SK-N-SH (cell line): ENCODE results near the gene ZNF609. TPM values are rescaled to one million over a fixed set of nuclear protein-coding genes. Genes with fewer than 3 reads are reported as not detected.

ENCODE experiments used
- CTCF ChIA-PET: fragments of 300-600, 350-600 bp; formaldehyde crosslinking; extraction: SDS; loops from one replicate; lab custom pipeline; 2021; lab: Yijun Ruan, JAX
- POLR2A ChIA-PET: fragments of 350-600 bp; sonication (Branson Sonifier 250); formaldehyde crosslinking; extraction: SDS; loops from one replicate; lab custom pipeline; 2020; ENCODE audit warnings: antibody characterized with exemption, inconsistent platforms; lab: Yijun Ruan, JAX
- DNase-seq: peaks from one replicate; pipeline ENCODE4 v3.0.0; 2012
- H2AFZ ChIP-seq: fragments of 200-600 bp; sonication (generic); 2 replicates; pipeline ENCODE4 v1.8.1; 2016; ENCODE audit warnings: antibody characterized with exemption, mild to moderate bottlenecking, low read depth
- H3F3A ChIP-seq: fragments of 200-600 bp; sonication (generic); replicated peaks from 2 replicates; pipeline ENCODE3; 2016; ENCODE audit warnings: antibody characterized with exemption, mild to moderate bottlenecking; ENCODE audit not compliant: insufficient read depth
- H3K27ac ChIP-seq, 2 experiments: fragments of 200-500 bp in 1 of 2; fragments of 200-600 bp in 1 of 2; sonication (Bioruptor generic) in 1 of 2; sonication (generic), shearing (Covaris generic) in 1 of 2; 2 replicates each; pipeline versions ENCODE4 v1.5.1 to v1.6.1; 2014 to 2016; ENCODE audit warnings: low read depth in 2 of 2, inconsistent platforms in 1 of 2, low read length in 1 of 2, mild to moderate bottlenecking in 1 of 2, mixed read lengths in 1 of 2
- H3K27me3 ChIP-seq: fragments of 200-600 bp; sonication (generic), shearing (Covaris generic); 2 replicates; pipeline ENCODE4 v1.6.1; 2016; ENCODE audit warnings: mixed run types; ENCODE audit not compliant: insufficient read depth
- H3K36me3 ChIP-seq, 2 experiments: fragments of 200-500 bp in 1 of 2; fragments of 200-600 bp in 1 of 2; sonication (Bioruptor generic) in 1 of 2; sonication (generic) in 1 of 2; replicated peaks in 1 of 2; 2 replicates each; pipeline versions ENCODE3 to v1.5.1; 2014 to 2016; ENCODE audit warnings: low read length in 1 of 2, mild to moderate bottlenecking in 1 of 2; ENCODE audit not compliant: insufficient read depth in 2 of 2, control insufficient read depth in 1 of 2
- H3K4me1 ChIP-seq, 2 experiments: fragments of 200-500 bp in 1 of 2; fragments of 200-600 bp in 1 of 2; sonication (Bioruptor generic) in 1 of 2; sonication (generic), shearing (Covaris generic) in 1 of 2; 2 replicates each; pipeline versions ENCODE4 v1.5.1 to v1.6.1; 2014 to 2016; ENCODE audit warnings: low read depth in 1 of 2, low read length in 1 of 2, mixed run types in 1 of 2; ENCODE audit not compliant: insufficient read depth in 2 of 2, control insufficient read depth in 1 of 2
- H3K4me2 ChIP-seq: fragments of 200-600 bp; sonication (generic), shearing (Covaris generic); 2 replicates; pipeline ENCODE4 v1.6.1; 2017; ENCODE audit warnings: mixed run types
- H3K4me3 ChIP-seq, 2 experiments: fragments of 200-500 bp in 1 of 2; fragments of 200-600 bp in 1 of 2; sonication (Bioruptor generic) in 1 of 2; sonication (generic), shearing (Covaris generic) in 1 of 2; 2 replicates each; pipeline versions ENCODE4 v1.5.1 to v1.8.1; 2014 to 2016; ENCODE audit warnings: low read depth in 2 of 2, inconsistent platforms in 1 of 2, low read length in 1 of 2, mild to moderate bottlenecking in 1 of 2, mixed read lengths in 1 of 2, moderate library complexity in 1 of 2
- H3K79me2 ChIP-seq: fragments of 200-600 bp; sonication (generic); 2 replicates; pipeline ENCODE4 v1.8.1; 2017; ENCODE audit warnings: mild to moderate bottlenecking; ENCODE audit not compliant: insufficient read depth
- H3K9ac ChIP-seq: fragments of 200-600 bp; sonication (generic); 2 replicates; pipeline ENCODE4 v1.6.1; 2017; ENCODE audit warnings: mixed run types
- H3K9me2 ChIP-seq: fragments of 200-600 bp; sonication (generic); 2 replicates; pipeline ENCODE4 v1.6.1; 2017; ENCODE audit warnings: mixed run types
- H3K9me3 ChIP-seq: fragments of 200-600 bp; sonication (generic); 2 replicates; pipeline ENCODE4 v1.6.1; 2017; ENCODE audit warnings: mixed run types, mild to moderate bottlenecking, moderate library complexity
- H4K20me1 ChIP-seq: fragments of 200-600 bp; sonication (generic); 2 replicates; pipeline ENCODE4 v1.6.1; 2017; ENCODE audit warnings: mild to moderate bottlenecking, mixed run types; ENCODE audit not compliant: insufficient read depth
- CHD2 ChIP-seq: fragments of 150-350 bp; IDR thresholded peaks from 2 replicates; pipeline ENCODE4 v1.6.1; 2018; ENCODE audit warnings: low read length; ENCODE audit not compliant: partially characterized antibody
- ELF1 ChIP-seq: IDR thresholded peaks from 2 replicates; pipeline ENCODE4 v1.4.0; 2012
- EP300 ChIP-seq, 2 experiments: IDR thresholded peaks; 2 replicates each; pipeline versions ENCODE4 v1.4.0 to v1.6.1; 2012; ENCODE audit warnings: borderline replicate concordance in 1 of 2, low read depth in 1 of 2, low read length in 1 of 2
- EZH2phosphoT487 ChIP-seq: fragments of 200-600 bp; sonication (generic); IDR thresholded peaks from 2 replicates; pipeline ENCODE4 v1.6.1; 2017; ENCODE audit warnings: low read depth, mixed run types, mild to moderate bottlenecking, antibody characterized with exemption, moderate library complexity, borderline replicate concordance
- FOSL2 ChIP-seq: IDR thresholded peaks from 2 replicates; pipeline ENCODE4 v1.4.0; 2012; ENCODE audit warnings: low read depth, mild to moderate bottlenecking, moderate library complexity, borderline replicate concordance
- FOXJ3 ChIP-seq: sonication (generic); formaldehyde crosslinking; IDR thresholded peaks from 2 replicates; pipeline ENCODE4 v1.5.1; 2020; ENCODE audit warnings: mild to moderate bottlenecking, missing genetic modification reagents
- FOXM1 ChIP-seq: IDR thresholded peaks from 2 replicates; pipeline ENCODE4 v1.4.0; 2012; ENCODE audit warnings: low read depth, mild to moderate bottlenecking
- GATA2 ChIP-seq: sonication (generic); formaldehyde crosslinking; IDR thresholded peaks from 2 replicates; pipeline ENCODE4 v1.5.0; 2020; ENCODE audit warnings: mild to moderate bottlenecking, missing genetic modification reagents
- JUND ChIP-seq: IDR thresholded peaks from 2 replicates; pipeline ENCODE4 v1.4.0; 2012
- MEF2A ChIP-seq: IDR thresholded peaks from 2 replicates; pipeline ENCODE4 v1.4.0; 2012; ENCODE audit warnings: low read depth, borderline replicate concordance
- MXI1 ChIP-seq: IDR thresholded peaks from 2 replicates; pipeline ENCODE4 v1.6.1; 2012; ENCODE audit warnings: mild to moderate bottlenecking, low read depth, low read length, improper control_type of control experiment
- NFIC ChIP-seq: IDR thresholded peaks from 2 replicates; pipeline ENCODE4 v1.4.0; 2012; ENCODE audit warnings: borderline replicate concordance
- NRF1 ChIP-seq: IDR thresholded peaks from 2 replicates; pipeline ENCODE4 v1.6.1; 2012; ENCODE audit warnings: low read depth, mild to moderate bottlenecking, low read length
- PBX3 ChIP-seq: IDR thresholded peaks from 2 replicates; pipeline ENCODE4; 2012
- RCOR1 ChIP-seq: fragments of 150-350 bp; IDR thresholded peaks from 2 replicates; pipeline ENCODE4 v1.6.1; 2017; ENCODE audit warnings: antibody characterized with exemption, low read length
- RXRA ChIP-seq: IDR thresholded peaks from 2 replicates; pipeline ENCODE4 v1.4.0; 2012; ENCODE audit warnings: low read depth, mild to moderate bottlenecking, borderline replicate concordance
- SIN3A ChIP-seq: IDR thresholded peaks from 2 replicates; pipeline ENCODE4 v1.6.1; 2012; ENCODE audit warnings: low read depth, mild to moderate bottlenecking, low read length, moderate library complexity, borderline replicate concordance
- SMC3 ChIP-seq: IDR thresholded peaks from 2 replicates; pipeline ENCODE4 v1.6.1; 2012; ENCODE audit warnings: low read depth, low read length, improper control_type of control experiment
- TCF12 ChIP-seq: IDR thresholded peaks from 2 replicates; pipeline ENCODE4 v1.4.0; 2012
- USF1 ChIP-seq: IDR thresholded peaks from 2 replicates; pipeline ENCODE4 v1.4.0; 2012; ENCODE audit warnings: low read depth, borderline replicate concordance
- YY1 ChIP-seq: IDR thresholded peaks from 2 replicates; pipeline ENCODE4 v1.4.0; 2012; ENCODE audit warnings: low read depth, mild to moderate bottlenecking
- WGBS: methylation state at CpG from one replicate; pipeline ENCODE4 v1.1.6; 2017; ENCODE audit warnings: low lambda C conversion rate; 5-methylcytosine and 5-hydroxymethylcytosine counted together
- polyA plus RNA-seq, 3 experiments: library from polyadenylated mRNA; depleted of rRNA; stranded (reverse); fragments of >200 nt; gene quantifications; 2 replicates each; pipeline ENCODE4 v1.2.3, GENCODE V29; 2012
- TF ChIP-seq, protein P1 (sequence below): IDR thresholded peaks from 2 replicates; pipeline ENCODE4 v1.4.0; 2012; ENCODE audit warnings: low read depth, borderline replicate concordance
- TF ChIP-seq, protein P2 (sequence below): fragments of 150-350 bp; IDR thresholded peaks from 2 replicates; pipeline ENCODE4 v1.6.1; 2016; ENCODE audit warnings: mild to moderate bottlenecking, low read depth, low read length
- TF ChIP-seq, protein P3 (sequence below): IDR thresholded peaks from 2 replicates; pipeline ENCODE4 v1.6.1; 2012; ENCODE audit warnings: mild to moderate bottlenecking, low read depth, low read length, moderate library complexity

Gene ZNF609
- polyA plus RNA-seq, 1 of the 3 experiments (the other 2 are of a cell fraction), result 12.6 TPM

DNA sequence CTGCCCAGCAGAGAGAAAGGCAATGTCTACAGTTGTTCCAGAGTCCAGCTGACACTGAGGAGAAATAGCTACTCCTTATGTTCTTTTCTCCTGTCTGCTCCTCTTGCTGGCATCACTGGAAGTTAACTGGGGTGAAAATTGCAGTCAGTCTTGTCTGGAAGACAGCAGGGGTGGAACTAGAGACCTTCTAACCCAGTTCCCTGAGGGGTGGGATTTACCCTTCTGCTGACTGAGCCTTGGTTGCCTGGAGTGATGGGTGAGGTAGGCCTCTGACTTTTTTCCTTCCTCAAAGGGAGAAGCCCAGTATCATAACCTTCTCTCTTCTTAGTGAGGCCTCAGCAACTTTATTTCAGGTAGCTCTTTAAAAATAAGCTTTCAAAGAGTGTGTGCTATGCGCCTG lies 16.2 kb downstream of the ZNF609 start (continued):
- TF ChIP-seq NFIC, result no peak
- TF ChIP-seq SMC3, result no peak
- no peak for TF ChIP-seq SIN3A
- TF ChIP-seq USF1, result no peak
- TF ChIP-seq JUND, result no peak
- no peak for TF ChIP-seq CHD2
- TF ChIP-seq GATA2 (CRISPR knock-in tag), result no peak
- TF ChIP-seq, all 33 proteins: peak for 0

DNA sequence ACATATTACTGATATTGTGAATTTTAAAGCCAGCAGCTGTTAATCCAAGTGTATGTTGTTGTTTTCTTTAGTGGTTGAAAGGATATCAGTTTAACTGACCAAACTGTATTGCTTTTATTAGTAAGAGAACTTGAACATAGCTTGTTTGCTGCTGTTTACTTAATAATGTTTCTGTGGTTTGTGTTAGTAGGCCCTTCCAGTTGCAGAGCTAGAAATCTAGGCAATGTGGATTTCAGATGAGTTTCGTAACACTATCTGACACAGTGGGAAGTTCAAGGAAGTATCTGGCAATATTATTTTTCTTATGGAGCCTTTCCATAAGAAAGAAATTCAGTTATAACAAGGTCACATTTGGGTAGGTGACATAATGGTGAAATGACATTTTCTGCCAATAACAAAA lies 18.5 kb downstream of the ZNF609 start:
- ChIA-PET POLR2A (no interaction called here), CTCF (no interaction called here)
- Histone ChIP-seq H2AFZ (no peak overlapping the region), H3F3A (no peaks in the 10 kb centered on the region), H3K9me3 (no peaks in the 10 kb centered on the region), H3K79me2 (peaks cover 97% of the 10 kb centered on the region), H3K9ac (no peak overlapping the region), H3K4me2 (no peak overlapping the region), H3K4me1 (no peaks in the 10 kb centered on the region), H4K20me1 (peaks cover 41% of the 10 kb centered on the region), H3K9me2 (no peaks in the 10 kb centered on the region), H3K36me3 (peaks cover 0 to 7% of the 10 kb centered on the region in 2 experiments), H3K4me3 (no peak overlapping the region), H3K27ac (no peak overlapping the region), H3K27me3 (no peaks in the 10 kb centered on the region)
- 0% methylated on average over 1 of the region's 1 CpG for WGBS
- DNase-seq, result no peak
- no peak for TF ChIP-seq FOSL2
- TF ChIP-seq FOXJ3 (CRISPR knock-in tag), result no peak
- TF ChIP-seq EZH2phosphoT487, result no peak
- no peak for TF ChIP-seq NRF1
- TF ChIP-seq YY1, result no peak
- no peak for TF ChIP-seq RXRA
- no peak for TF ChIP-seq TCF12
- TF ChIP-seq CHD2, result no peak
- TF ChIP-seq, protein P1, sequence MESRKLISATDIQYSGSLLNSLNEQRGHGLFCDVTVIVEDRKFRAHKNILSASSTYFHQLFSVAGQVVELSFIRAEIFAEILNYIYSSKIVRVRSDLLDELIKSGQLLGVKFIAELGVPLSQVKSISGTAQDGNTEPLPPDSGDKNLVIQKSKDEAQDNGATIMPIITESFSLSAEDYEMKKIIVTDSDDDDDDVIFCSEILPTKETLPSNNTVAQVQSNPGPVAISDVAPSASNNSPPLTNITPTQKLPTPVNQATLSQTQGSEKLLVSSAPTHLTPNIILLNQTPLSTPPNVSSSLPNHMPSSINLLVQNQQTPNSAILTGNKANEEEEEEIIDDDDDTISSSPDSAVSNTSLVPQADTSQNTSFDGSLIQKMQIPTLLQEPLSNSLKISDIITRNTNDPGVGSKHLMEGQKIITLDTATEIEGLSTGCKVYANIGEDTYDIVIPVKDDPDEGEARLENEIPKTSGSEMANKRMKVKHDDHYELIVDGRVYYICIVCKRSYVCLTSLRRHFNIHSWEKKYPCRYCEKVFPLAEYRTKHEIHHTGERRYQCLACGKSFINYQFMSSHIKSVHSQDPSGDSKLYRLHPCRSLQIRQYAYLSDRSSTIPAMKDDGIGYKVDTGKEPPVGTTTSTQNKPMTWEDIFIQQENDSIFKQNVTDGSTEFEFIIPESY, result no peak
- no peak for TF ChIP-seq EP300 (IDR thresholded peaks at IDR 0.05; ENCODE audit: borderline replicate concordance in 1 of 2, low read depth in 1 of 2, low read length in 1 of 2)
- TF ChIP-seq PBX3, result no peak
- TF ChIP-seq, protein P2, sequence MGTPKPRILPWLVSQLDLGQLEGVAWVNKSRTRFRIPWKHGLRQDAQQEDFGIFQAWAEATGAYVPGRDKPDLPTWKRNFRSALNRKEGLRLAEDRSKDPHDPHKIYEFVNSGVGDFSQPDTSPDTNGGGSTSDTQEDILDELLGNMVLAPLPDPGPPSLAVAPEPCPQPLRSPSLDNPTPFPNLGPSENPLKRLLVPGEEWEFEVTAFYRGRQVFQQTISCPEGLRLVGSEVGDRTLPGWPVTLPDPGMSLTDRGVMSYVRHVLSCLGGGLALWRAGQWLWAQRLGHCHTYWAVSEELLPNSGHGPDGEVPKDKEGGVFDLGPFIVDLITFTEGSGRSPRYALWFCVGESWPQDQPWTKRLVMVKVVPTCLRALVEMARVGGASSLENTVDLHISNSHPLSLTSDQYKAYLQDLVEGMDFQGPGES, result no peak
- TF ChIP-seq, protein P3, sequence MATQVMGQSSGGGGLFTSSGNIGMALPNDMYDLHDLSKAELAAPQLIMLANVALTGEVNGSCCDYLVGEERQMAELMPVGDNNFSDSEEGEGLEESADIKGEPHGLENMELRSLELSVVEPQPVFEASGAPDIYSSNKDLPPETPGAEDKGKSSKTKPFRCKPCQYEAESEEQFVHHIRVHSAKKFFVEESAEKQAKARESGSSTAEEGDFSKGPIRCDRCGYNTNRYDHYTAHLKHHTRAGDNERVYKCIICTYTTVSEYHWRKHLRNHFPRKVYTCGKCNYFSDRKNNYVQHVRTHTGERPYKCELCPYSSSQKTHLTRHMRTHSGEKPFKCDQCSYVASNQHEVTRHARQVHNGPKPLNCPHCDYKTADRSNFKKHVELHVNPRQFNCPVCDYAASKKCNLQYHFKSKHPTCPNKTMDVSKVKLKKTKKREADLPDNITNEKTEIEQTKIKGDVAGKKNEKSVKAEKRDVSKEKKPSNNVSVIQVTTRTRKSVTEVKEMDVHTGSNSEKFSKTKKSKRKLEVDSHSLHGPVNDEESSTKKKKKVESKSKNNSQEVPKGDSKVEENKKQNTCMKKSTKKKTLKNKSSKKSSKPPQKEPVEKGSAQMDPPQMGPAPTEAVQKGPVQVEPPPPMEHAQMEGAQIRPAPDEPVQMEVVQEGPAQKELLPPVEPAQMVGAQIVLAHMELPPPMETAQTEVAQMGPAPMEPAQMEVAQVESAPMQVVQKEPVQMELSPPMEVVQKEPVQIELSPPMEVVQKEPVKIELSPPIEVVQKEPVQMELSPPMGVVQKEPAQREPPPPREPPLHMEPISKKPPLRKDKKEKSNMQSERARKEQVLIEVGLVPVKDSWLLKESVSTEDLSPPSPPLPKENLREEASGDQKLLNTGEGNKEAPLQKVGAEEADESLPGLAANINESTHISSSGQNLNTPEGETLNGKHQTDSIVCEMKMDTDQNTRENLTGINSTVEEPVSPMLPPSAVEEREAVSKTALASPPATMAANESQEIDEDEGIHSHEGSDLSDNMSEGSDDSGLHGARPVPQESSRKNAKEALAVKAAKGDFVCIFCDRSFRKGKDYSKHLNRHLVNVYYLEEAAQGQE, result no peak
- TF ChIP-seq FOXM1, result no peak
- no peak for TF ChIP-seq MXI1
- no peak for TF ChIP-seq RCOR1
- TF ChIP-seq MEF2A, result no peak
- TF ChIP-seq SMC3, result no peak
- TF ChIP-seq ELF1, result no peak
